Measurements from ENCODE around the gene TTC39C.

The TTC39C gene

GRCh38 chr18:23983112-23983511 is 31.4 kb upstream of the TTC39C start:
- no peak overlapping the region for H3K27ac ChIP-seq
- TF ChIP-seq CTCF (IDR thresholded peaks at IDR 0.05) = no peak

DNA sequence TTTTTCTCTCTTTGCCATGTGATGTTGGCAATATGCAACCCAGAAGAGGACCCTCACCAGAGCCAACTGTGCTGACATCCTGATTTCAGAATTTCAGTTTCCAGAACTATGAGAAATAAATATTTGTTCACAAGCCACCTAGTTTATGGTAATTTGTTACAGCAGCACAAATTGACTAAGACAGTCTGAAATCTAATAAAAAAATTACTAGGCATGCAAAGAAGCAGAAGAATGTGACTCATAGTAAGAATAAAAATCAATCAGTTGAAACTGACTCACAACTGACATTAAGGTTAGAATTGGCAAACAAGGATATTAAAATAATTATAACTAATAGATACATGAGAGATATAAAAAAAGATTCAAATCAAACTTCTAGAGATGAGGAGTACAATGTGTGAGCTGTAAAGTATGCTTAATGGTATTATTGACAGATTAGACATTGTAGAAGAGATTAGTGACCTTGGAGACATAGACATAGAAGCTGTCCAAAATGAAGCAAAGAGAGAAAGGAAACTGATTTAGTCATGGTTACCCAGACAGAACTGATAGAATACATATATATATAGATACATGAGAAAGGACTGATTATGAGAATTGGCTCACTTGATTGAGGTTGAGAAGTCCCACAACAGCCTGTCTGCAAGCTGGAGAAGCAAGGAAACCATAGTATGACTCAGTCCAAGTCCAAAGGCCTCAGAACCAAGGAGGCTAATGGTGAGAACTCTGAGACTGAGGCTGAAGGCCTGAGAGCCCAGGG is 27.8 kb upstream of the TTC39C start:
- TF ChIP-seq ZFX (IDR thresholded peaks at IDR 0.05; ENCODE audit: borderline replicate concordance) = no peak
- no peak for TF ChIP-seq CTCF (IDR thresholded peaks at IDR 0.05)
- no peak overlapping the region for H3K27ac ChIP-seq

- no peak overlapping the region for H3K27ac ChIP-seq
- TF ChIP-seq ZFX (IDR thresholded peaks at IDR 0.05; ENCODE audit: borderline replicate concordance) (no peak), CTCF (IDR thresholded peaks at IDR 0.05) (no peak)
Measured at GRCh38 chr18:23990474-23991410, 23.8 kb upstream of the TTC39C start.

DNA sequence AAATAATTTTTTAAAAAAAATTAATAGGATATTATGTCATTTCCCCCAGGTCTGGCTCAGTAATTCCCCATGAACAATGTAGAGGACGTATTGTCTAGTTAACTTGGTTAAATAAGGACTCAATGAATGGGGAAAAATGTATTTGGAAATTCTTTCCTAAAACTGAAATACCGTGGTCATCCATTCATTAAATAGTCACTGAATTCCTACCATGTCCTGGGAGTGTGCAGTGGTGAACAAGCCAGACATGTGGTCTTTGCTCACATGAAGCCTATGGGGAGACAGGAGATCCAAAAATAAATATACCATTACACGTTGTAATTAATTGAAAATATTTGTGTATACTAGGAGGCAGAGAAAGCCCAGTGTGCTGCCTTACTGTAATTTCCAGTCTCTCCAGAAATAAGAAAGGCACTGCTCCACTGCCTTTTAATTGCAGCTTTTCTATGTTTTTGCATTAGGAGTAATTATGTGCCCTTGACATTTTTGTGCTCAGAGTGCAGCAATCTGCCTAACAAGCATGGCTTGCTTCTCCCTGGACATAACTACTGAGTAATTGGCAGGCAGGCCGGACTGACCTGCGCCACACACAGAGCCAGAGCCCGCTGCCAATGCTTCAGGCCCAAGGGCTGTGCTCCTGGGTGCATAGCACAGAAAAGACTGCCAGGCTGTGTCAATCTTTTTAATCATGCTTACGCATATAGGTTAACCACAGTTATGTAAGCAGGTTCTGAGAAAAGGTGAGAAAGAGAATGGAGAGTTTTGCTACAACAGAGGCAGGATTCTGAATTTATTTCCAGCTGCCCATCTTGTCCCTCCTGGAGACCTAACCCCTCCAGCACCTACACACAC is 22.2 kb upstream of the TTC39C start:
- H3K27ac ChIP-seq = no peak overlapping the region
- TF ChIP-seq CTCF (IDR thresholded peaks at IDR 0.05) (no peak), ZFX (IDR thresholded peaks at IDR 0.05; ENCODE audit: borderline replicate concordance) (no peak)

- no peak for TF ChIP-seq CTCF (IDR thresholded peaks at IDR 0.05)
- TF ChIP-seq ZFX (IDR thresholded peaks at IDR 0.05; ENCODE audit: borderline replicate concordance) = no peak
Measured at GRCh38 chr18:23992941-23993280, 21.6 kb upstream of the TTC39C start.

DNA sequence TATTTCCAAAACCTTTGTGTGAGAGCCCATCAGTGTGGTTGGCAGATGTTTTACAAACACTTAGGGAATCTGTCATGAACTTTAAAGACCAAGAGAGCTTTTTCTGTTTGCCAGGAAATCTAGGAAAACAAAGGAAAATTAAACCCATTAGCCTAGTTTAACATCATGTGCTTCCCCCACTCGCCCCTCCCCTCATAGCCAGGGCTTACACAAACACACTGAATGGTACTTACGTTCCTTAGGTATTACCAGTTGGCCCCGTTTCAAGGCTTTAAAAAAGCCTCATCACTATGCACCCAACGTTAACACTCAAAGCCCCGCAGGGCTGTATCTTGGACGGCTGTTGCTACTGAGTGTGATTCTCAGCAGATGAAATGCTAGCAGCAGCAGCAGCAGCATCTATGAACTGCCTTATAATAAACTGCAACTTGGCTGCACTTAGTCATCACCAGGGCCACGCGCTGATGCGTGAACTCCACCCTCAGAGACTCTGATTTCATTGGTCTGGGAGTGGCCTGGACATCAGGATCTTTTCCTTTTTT is 20.1 kb upstream of the TTC39C start:
- TF ChIP-seq ZFX (IDR thresholded peaks at IDR 0.05; ENCODE audit: borderline replicate concordance) (no peak), CTCF (IDR thresholded peaks at IDR 0.05) (no peak)
- H3K27ac ChIP-seq = no peak overlapping the region

More at GRCh38 chr18:23992941-23993280, 21.6 kb upstream of the TTC39C start:
- H3K27ac ChIP-seq = no peak overlapping the region

Data from 22Rv1 (cell line).